HG03442 (cell line): Measurements from ENCODE around the gene DNAH14.
"Not testable (repeated sequence)": the region's sequence is repeated elsewhere in the genome, so short reads cannot be mapped to it uniquely, and the experiment has no call there.

ENCODE experiments used
- ATAC-seq: cut with Tn5 transposase; IDR thresholded peaks from one replicate; pipeline ENCODE4 v1.9.1; 2021; ENCODE audit warnings: mild to moderate bottlenecking, moderate library complexity; ENCODE audit not compliant: unreplicated experiment

Gene DNAH14

GRCh38 chr1:225380691-225381090 is 451.2 kb downstream of the DNAH14 start:
- ATAC-seq = no peak

- ATAC-seq = not testable (repeated sequence)
Observed at GRCh38 chr1:225386860-225387259, 457.4 kb downstream of the DNAH14 start.

GRCh38 chr1:225388372-225388771 is 458.9 kb downstream of the DNAH14 start:
- no peak for ATAC-seq

- ATAC-seq = no peak
Observed at GRCh38 chr1:225389843-225390242, 460.4 kb downstream of the DNAH14 start.

- no peak for ATAC-seq
Observed at GRCh38 chr1:225396357-225396756, 466.9 kb downstream of the DNAH14 start.

GRCh38 chr1:225400968-225401367 is 471.5 kb downstream of the DNAH14 start:
- no peak for ATAC-seq

- ATAC-seq = no peak
Observed at GRCh38 chr1:225406976-225407725, 477.7 kb downstream of the DNAH14 start.

GRCh38 chr1:225407755-225408154 is 478.3 kb downstream of the DNAH14 start:
- ATAC-seq = no peak

GRCh38 chr1:225408249-225408648 is 478.8 kb downstream of the DNAH14 start:
- ATAC-seq = no peak

- no peak for ATAC-seq
Observed at GRCh38 chr1:225409051-225409450, 479.6 kb downstream of the DNAH14 start.

GRCh38 chr1:225410036-225410435 is 480.6 kb downstream of the DNAH14 start:
- ATAC-seq = no peak

- ATAC-seq = no peak
Observed at GRCh38 chr1:225412321-225412720, 482.8 kb downstream of the DNAH14 start.

- no peak for ATAC-seq
Observed at GRCh38 chr1:225412803-225413351, 483.4 kb downstream of the DNAH14 start.

GRCh38 chr1:225413708-225414375 is 484.4 kb downstream of the DNAH14 start:
- ATAC-seq = no peak

GRCh38 chr1:225415307-225415706 is 485.8 kb downstream of the DNAH14 start:
- ATAC-seq = no peak

- ATAC-seq = no peak
Observed at GRCh38 chr1:225415967-225416745, 486.7 kb downstream of the DNAH14 start.

- no peak for ATAC-seq
Observed at GRCh38 chr1:225418059-225418458, 488.6 kb downstream of the DNAH14 start.

GRCh38 chr1:225418598-225418997 is 489.1 kb downstream of the DNAH14 start:
- no peak for ATAC-seq

GRCh38 chr1:225422031-225422605 is 492.6 kb downstream of the DNAH14 start:
- no peak for ATAC-seq

- ATAC-seq = no peak
Observed at GRCh38 chr1:225422795-225423517, 493.5 kb downstream of the DNAH14 start.
